GM19438 (cell line): Measurements from ENCODE around the gene KLHL17.

Source experiments
- ATAC-seq: cut with Tn5 transposase; IDR thresholded peaks from one replicate; pipeline ENCODE4 v1.9.1; 2021; ENCODE audit warnings: low read depth; ENCODE audit not compliant: unreplicated experiment

KLHL17 gene

DNA sequence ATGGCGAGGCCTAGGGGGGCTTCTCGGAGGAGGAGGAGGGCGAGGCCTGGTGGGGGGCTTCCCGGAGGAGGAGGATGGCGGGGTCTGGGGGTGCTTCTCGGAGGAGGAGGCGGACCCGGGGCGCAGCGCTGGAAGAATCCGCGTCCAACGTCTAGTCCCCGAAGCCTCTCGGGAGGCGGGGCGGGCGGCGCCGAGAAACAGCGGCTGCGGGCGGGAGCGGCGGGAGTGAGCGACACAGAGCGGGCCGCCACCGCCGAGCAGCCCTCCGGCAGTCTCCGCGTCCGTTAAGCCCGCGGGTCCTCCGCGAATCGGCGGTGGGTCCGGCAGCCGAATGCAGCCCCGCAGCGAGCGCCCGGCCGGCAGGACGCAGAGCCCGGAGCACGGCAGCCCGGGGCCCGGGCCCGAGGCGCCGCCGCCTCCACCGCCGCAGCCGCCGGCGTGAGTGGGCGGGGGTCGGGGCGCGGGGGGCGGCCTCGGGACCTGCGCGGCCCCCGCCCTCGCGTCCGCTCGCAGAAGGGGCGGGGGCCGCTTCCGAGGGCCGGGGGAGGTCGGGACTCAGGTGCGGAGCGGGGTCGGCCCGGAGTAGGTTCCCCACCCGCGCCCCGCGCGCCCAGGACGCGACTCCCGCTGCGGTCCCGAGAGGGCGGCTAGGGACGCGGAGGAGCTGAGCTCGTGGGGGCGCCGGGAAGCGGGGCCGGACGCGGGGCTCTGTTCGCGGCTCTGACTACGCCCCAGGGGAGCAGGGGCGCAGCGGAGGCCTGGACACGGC, at the start of gene KLHL17:
TSS of gene KLHL17 (plus strand) at position 222 of the 769 bp plus-strand sequence. CDS start at position 332, 110 bp downstream.
- no peak for ATAC-seq

DNA sequence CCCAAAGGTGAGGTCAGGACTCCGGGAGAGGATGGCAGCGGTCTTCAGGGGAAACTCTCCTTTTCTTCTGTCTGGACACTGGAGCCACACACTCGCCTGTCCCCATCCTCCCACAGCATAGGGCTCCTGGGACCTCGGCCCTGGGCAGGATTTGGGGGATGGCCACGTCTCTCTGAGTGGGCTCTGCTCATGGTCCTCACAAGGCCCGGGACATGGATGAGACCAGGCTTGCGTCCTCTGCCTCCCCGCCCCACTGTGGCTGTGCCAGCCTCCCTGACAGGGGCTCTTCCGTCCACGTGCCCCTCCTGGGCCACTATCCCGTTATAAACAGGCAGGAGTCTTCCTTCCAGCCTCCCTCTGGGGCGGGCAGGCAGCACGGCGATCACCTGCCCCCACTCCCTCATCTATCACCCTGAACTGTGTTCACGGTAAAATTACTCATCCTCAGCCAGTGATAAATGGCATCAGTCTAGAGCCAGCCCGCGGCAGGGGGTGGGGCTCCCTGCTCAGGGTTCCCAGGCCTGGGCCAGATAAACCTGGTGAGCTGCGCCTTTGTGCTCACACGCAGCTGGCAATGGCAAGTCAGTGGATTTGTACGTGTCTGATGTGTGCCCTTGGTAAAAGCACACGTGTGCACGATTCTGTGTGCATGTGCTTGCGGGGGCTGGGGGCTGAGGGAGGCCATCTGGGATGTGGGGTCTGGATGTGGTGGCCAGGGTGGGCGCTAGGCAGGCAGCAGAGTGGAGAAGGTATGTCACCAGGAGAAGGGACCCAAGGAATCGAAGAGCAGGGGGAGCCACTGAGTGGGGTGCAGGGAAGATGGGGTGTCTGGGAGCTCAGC, 49.3 kb upstream of the KLHL17 start:
- ATAC-seq: no peak

DNA sequence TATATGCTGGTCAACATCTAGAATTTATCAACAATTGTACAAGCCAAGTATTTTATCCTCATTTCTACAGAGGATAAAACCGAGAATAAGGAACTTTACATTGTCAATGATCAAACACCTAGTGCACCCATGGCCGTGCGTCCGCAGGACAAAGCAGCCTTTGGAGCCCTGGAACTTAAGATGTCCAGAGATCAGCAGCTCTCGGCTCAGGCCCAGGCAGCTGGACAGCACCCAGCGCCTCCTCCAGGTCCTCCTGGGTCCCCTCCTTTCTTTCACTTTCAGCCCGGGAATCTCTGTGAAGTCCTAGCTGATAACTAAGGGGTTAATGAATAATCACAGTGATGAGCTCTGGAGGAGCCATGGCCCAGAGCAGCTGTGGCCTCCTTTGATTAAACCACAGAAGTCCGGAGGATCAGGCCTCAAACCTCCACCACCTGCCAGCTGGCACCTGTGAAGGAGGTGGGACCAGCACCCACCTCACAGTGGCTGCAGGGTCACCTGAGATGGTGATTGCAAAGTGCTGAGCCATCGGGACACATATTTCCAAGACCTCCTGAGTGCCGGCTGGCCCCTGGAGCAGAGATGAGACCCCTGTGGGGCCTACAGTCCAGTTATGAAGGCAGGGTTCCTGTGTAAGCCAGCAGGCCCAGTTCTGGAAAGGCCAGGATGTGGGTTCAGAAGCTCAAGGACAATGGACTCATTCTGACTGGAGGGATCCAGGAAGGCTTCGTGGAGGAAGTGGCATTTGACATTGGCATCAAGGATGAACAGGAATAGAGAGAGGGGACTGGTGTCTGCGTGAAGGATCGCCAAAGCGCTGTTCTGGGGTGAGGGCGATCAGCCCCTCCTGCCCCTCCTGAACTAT, 48.3 kb upstream of the KLHL17 start:
- no peak for ATAC-seq

DNA sequence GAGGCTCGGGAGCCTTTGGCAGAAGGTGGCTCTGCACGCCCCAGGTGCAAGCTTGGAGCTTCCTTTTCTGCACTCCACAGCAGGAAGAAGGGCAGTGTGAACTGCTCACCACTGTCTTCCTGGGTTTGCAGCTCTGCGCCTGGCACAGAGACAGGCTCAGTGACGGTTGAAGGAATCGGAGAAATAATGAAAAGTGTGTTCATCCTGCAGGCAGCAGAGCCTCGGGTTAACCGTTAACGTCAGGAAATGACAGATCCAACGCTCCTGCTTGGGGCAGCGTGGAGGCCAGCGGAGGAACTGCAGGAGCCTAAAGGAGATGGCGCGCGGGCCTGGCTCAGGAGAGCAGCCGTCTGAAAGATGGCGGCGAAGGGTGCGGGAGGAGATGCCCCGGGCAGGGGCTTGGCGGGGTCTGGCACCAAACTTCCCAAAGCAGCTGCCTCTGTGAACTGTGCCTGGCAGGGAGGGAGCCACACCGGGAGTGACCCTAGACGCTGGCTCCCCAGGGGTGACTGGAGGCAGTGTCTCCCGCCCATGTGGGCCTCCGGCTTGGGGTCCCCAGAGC, 47.6 kb upstream of the KLHL17 start:
- no peak for ATAC-seq

DNA sequence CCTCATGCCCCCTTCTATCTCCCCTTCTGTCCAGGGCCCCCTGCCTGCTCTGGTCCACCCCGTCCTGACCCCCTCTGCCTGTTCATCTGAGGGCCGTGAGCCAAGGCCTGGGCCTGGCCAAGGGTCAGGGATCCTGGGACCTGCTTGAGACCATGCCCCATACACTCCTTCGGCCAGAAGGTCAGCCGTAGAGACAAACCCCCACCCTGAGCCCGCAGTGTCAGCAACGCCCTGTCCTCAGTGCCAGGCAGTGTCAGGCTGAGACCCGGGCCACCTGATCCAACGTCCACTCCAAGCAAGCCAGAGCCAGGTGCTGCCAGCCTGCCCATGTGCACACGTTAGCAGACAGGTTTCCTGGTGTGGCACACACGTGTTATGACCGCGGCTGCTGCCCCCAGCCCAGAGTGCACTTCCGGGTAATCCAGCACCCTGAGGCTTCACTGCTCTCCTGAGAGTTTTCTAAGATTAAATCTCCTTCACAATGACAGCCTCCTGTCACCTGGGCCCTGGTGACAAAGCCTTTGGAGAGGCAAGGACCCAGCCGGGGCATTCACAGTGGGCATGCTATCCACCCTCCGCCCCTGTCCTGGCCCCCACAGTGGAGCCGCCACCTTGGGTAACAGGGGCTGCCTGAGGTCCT, 46.8 kb upstream of the KLHL17 start:
- ATAC-seq: no peak

DNA sequence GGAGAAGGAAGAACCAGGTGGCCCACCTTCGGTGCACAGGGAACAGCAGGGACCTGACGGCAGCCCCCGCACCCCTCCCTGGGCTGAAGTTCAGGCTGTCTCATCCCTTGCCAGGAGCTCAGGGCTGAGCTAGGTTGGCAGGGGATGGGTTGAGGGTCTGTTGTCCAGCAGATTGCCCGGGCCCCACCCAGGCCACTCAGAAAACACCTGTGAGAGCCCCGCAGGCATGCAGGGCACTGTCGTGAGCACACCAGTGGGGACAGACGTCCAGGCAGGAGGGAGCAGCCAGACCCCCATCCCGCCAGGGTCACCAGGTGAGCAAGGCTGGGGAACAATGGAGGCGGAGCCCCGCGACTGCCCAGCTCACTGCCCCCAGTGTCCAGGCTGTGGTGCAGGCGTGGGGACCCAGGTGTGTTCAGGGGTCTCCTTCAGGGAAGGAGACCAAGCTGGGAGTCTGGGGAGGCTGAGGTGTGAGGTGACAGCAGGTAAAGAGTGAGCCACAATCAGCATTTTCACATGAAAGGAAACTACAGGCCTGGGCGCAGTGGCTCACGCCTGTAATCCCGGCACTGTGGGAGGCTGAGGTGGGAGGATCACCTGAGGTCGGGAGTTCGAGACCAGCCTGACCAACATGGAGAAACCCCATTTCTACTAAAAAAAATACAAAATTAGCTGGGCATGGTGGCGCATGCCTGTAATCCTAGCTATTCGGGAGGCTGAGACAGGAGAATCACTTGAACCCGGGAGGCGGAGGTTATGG, 46.1 kb upstream of the KLHL17 start:
- no peak for ATAC-seq

DNA sequence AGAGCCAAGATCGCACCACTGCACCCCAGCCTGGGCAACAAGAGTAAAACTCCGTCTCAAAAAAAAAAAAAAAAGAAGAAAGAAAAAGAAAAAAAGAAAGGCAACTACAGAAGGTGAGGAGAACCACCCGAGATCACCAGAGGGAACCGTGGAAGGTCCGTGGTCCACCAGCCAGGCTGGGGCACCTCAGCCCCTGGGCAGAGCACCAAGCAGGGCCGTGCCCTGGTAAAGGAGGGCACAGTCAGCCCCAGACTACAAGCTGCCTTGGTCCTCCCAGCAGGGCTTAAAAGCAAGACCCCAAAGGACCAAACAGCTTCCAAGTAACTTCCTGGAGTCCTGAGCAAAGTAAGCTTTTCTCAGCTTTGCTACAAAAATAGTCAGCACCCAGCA, 45.5 kb upstream of the KLHL17 start:
- no peak for ATAC-seq

DNA sequence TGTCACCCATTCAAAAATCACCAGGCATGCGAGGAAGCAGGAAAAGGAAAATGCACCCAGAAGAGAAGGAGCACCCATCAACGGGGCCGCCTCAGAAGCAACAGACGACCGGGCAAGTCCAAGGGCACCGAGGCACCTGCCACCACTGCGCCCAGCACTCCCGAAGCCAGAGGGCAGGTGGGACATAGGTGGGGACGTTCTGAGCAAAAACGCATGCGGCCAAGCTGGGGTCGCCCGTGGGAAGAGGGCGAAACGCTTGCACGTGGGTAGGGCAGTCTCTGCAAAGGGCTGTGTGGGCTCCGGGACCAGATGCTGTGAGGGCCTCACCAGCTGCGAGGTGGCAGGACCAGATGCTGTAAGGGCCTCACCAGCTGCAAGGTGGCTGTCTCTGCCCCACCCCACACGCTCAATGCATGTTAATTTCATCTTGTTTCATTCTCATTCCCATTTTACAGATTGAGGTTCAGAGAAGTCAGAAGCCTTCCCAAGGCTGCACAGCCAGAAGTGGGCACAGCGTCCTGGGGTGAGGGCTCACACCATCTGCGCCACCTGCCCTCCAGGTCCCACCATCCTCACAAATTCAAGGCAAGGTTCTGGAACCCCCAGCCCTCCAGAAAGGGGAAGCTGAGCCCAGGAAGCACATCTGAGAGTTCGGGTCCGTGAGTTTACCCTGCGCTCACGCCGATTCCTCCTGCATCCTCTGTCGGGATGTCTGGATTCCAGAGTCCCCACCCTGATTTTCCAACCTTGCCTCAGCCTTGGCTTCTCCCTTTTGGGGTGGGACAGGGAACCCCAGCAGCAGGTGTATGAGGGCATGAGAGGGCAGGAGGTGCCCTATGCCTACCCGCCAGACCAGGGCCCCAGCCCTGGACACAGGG, 44.9 kb upstream of the KLHL17 start:
- ATAC-seq: no peak

DNA sequence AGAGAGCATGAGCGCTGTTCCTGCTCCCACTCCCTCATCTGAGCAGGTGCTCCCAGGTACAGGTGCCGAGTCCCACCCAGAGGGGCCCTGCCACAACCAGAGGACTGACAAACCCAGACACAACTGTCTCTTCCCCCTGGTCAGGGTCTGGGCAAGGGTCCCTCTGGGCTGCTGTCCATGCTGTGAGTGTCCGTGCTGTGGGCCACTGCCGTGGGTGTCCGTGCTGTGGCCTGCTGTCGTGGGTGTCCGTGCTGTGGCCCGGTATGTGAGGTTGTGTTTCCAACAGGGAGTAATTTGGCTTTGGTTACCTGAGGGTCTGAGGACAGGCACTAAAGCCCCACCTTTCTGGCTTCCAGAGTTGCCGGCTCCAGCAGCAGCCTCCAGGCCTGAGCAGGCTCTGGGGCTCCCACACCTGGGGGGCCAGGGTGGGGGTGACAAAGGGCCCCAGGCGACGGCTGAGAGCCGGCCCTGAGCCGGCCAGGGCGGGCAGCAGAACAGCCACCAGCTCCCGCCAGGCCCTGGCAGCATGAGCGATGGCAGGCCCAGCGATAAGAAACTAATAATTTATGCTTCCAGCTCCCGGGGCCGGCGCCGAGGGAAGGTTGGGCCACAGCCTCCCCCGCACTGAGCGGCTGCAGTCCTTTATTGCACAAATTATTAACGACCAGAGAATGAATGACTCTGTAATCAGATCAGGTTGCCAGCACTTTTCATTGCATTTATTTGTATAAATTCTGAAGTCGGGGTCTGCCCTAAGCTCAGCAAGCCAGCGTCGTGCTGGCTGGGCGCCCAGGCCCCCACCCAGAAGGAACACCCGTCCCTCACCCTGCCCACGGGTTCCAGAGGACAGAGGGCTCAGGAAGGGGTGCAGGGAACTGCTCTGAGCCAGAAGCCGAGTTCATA, 44.0 kb upstream of the KLHL17 start:
- no peak for ATAC-seq

DNA sequence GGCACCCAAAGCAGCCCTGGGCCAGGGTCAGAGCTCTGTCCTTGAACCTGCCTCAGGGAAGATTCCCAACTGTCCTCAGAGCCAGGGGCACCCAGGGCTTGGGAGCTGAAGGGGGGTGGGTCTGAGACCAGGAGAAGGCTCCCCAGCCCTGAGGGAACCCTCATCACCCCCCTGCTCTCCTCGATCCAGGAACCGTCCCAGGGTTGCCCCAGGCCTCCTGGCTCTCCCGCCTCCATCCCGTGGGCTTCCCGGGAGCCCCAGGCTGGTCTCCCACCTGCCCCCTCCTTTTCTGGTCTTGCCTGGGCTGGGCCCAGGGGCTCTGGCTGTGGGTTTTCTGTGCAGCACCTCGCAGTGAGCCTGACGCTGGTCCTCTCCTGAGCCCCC, 43.3 kb upstream of the KLHL17 start:
- ATAC-seq: no peak

DNA sequence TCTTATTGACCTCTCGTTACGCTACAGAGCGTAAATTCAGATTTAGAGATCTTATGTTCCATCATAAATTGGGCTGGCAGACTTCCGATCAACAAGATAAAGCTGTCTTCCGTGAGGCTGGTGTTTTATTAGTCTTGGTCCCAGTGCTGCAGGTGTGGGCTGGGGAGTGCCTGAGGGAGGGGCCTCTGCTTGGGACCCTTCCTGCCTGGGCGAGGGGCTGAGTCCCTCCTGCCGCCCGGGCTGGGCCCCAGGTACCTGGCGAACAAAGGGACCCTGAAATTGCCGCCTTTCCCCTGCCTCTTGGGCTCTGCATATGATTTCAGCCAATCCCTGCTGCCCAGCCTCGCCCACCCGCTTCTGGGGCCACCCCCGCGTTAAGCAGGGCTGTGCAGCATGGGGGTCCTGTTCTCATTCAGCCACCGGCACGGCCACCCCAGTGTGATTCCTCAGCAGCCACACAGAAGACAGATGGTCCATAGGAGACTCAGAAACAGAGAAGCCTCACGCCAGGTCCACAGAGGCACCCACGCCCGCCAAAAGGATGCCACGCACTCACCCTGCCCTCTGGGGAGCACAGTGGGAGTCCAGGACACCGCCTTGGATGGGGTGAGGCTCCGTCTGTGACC, 42.8 kb upstream of the KLHL17 start:
- no peak for ATAC-seq

DNA sequence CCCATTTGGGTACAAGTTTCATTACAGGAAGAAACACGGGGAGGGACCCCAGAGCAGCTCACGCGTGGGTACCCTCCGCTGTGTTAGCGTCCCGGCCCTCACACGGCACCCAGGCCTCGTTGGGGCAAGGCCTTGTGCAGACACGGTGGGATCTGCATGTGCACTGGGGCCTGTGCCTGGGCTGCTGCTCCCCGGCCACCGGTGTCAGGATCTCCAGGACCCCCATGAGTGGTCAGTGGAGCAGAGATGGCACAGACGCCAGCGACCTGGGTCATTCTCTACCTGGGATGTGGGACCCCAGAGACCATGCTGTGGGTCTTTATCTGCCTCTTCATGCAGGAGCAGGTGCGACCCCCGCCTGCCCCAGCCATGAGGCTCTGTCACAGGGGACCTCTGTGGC, 42.0 kb upstream of the KLHL17 start:
- no peak for ATAC-seq

DNA sequence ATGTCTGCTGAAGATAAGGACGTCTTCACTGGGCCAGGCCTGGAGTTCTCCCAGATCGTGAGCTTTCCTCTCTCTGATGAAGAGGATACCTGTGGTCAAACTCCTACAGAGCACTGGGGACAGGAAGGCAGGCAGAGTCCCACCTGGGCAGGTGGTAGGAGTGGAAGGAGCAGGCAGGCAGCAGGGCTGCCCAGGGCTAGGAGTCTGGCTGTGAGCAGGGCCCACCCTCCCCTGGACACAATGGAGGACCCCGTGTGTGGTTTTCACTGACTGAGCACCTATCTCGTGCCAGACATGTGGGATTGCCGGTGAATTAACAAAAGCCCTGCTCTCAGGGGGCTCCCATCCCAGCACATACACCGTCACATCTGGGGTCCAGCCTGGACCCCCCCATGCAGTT, 41.5 kb upstream of the KLHL17 start:
- ATAC-seq: no peak

DNA sequence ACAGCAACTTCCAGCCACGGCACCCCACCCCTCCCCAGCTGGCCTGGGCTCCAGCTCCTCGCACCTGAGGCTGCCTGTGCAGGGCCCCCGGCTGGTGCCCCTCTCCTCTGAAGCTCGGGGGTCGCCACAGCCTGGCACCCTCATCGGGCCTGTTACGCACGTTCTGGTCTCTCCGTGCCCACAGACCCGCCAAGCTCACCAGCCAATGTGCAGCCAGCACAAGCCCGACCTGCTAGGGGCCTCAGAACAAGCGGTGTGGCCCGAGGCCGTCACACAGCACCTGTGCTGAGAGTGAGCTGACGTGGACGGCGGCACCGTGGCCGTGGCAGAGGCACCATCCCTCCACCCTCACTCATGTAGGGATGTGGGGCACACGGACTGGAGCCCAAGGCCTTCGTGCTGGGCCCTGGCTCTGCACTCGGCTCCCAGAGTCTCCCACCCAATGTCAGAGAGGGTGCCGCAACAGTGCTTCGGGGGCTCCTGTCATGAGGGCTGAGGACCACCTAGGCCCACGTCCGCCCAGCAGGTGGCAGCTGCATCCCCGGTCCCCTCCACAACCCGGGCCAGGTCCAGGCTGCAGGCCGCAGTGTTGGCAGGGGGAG, 41.0 kb upstream of the KLHL17 start:
- no peak for ATAC-seq

DNA sequence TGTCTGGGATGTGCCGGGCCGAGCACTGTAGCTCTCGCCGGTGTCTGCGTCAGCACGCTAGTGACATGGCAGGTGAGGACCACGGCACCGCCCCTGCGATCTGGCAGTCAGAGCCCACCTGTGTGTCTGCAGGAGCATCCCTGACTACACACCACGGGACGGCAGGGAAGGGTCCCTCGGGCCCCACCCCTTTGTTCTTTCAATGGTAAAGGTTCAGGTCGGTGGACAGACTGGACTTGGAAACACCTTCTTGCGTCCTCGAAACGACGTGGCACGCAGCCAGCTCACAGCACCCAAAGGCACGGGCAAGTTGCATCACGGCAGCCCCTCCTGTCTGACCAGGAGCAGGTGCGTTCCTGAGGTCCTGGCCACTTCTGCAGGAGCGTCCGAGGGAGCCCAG, 40.4 kb upstream of the KLHL17 start:
- ATAC-seq: no peak

DNA sequence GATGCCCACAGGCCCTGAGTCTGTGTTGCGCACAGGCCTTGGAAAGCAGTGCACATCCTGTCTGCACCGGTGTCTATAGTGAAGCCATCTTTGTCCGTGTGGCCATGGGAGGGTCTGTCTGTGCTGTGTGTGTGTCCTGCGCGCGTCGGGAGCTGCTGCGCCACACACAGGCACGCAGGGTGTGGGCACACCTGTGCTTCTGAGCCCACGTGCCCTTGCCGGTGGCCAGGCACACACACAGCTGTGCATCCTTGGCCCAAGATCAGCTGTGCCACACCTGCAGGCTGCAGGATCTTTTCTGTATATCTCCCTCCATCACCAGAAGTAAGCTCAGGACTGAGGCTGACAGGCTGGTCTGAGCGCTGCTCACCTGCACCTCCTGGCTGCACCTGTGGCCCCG, 39.9 kb upstream of the KLHL17 start:
- no peak for ATAC-seq
